Uterus (tissue), 4 donors: Measurements from ENCODE around the gene USH1G. TPM values are rescaled to one million over a fixed set of nuclear protein-coding genes. Genes with fewer than 3 reads are reported as not detected.

Experiments used
- DNase-seq, 2 donors: peaks; one replicate each; pipeline ENCODE4 v3.0.0-alpha.2; 2019 to 2020
- H3K27ac ChIP-seq, 2 donors: fragments of 200-600 bp; sonication (generic); 1 replicate in 1 of 2; 2 replicates in 1 of 2; pipeline ENCODE4 v1.5.1; 2016 to 2018
- H3K27me3 ChIP-seq, 2 donors: fragments of 200-600 bp; sonication (generic); one replicate each; pipeline ENCODE4 v1.5.1; 2018 to 2019; ENCODE audit warnings: control low read depth in 1 of 2
- H3K36me3 ChIP-seq, 2 donors: fragments of 200-600 bp; sonication (generic); one replicate each; pipeline ENCODE4 v1.5.1; 2019; ENCODE audit warnings: control low read depth in 1 of 2
- H3K4me1 ChIP-seq, 2 donors: fragments of 200-600 bp; sonication (generic); one replicate each; pipeline ENCODE4 v1.5.1; 2018 to 2019; ENCODE audit warnings: control low read depth in 1 of 2
- H3K4me3 ChIP-seq, 2 donors: fragments of 200-600 bp; sonication (generic); 1 replicate in 1 of 2; 2 replicates in 1 of 2; pipeline ENCODE4 v1.5.1; 2018 to 2019; ENCODE audit warnings: mild to moderate bottlenecking in 1 of 2
- H3K9me3 ChIP-seq, 2 donors: fragments of 200-600 bp; sonication (generic); one replicate each; pipeline ENCODE4 v1.5.1; 2019; ENCODE audit warnings: control low read depth in 1 of 2
- POLR2A ChIP-seq, 2 donors: fragments of 450-650 bp; IDR thresholded peaks; one replicate each; pipeline ENCODE4 v1.6.1; 2016; ENCODE audit warnings: antibody characterized with exemption in 2 of 2, mild to moderate bottlenecking in 1 of 2, moderate library complexity in 1 of 2
- intact Hi-C: fragments of 100-400 bp; cut with DNase I; formaldehyde crosslinking; loops from one replicate; pipeline ENCODE4 v1.15.1; 2023; ENCODE audit warnings: low total_unique reads
- total RNA-seq, 4 donors: library from RNA; depleted of rRNA in 3 of 4; stranded (reverse); fragments of >200 nt in 3 of 4; gene quantifications; one replicate each; pipeline versions ENCODE4 v1.1.0 to v1.2.4, GENCODE V29; 2014 to 2023
- TF ChIP-seq, protein P1 (sequence below), 4 experiments: fragments of 200-600 bp in 2 of 4; fragments of 450-650 bp in 2 of 4; sonication (generic) in 2 of 4; IDR thresholded peaks; one replicate each; pipeline ENCODE4 v1.5.1; 2016 to 2019; ENCODE audit warnings: antibody characterized with exemption in 4 of 4, mild to moderate bottlenecking in 2 of 4, moderate library complexity in 1 of 4
- donor health status: DM: yes; HTN: yes; CAD: no.

Gene USH1G
- total RNA-seq, 4 donors from 2014 or later = 1.5 to 6.1 TPM; not detected in 2

DNA sequence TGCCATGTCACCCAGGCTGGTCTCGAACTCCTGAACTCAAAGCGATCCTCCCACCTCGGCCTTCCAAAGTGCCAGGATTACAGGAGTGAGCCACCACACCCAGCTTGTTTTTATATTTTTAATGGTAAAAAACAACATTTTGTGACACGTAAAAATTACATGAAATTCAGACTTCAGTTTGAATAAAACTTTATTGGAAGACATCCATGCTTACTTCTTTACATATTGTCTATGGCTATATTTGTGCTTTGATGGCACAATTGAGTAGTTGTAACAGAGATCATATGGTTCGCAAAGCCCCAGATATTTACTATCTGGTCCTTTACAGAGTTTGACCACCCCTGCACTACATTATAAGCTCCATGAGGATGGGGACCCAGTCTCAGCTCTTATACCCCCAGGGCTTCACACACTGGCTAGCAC lies 48.4 kb downstream of the USH1G start:
- peaks cover 3 to 13% of the 10 kb centered on the region in 2 donors for H3K4me1 ChIP-seq
- H3K27me3 ChIP-seq = no peaks in the 10 kb centered on the region
- TF ChIP-seq POLR2A (IDR thresholded peaks at IDR 0.05) = no peak
- TF ChIP-seq, protein P1, sequence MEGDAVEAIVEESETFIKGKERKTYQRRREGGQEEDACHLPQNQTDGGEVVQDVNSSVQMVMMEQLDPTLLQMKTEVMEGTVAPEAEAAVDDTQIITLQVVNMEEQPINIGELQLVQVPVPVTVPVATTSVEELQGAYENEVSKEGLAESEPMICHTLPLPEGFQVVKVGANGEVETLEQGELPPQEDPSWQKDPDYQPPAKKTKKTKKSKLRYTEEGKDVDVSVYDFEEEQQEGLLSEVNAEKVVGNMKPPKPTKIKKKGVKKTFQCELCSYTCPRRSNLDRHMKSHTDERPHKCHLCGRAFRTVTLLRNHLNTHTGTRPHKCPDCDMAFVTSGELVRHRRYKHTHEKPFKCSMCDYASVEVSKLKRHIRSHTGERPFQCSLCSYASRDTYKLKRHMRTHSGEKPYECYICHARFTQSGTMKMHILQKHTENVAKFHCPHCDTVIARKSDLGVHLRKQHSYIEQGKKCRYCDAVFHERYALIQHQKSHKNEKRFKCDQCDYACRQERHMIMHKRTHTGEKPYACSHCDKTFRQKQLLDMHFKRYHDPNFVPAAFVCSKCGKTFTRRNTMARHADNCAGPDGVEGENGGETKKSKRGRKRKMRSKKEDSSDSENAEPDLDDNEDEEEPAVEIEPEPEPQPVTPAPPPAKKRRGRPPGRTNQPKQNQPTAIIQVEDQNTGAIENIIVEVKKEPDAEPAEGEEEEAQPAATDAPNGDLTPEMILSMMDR (IDR thresholded peaks at IDR 0.05) = no peak
- no peak overlapping the region for H3K27ac ChIP-seq
- intact Hi-C loops = no loop called here
- no peaks in the 10 kb centered on the region for H3K36me3 ChIP-seq
- no peak for DNase-seq
- H3K9me3 ChIP-seq = no peaks in the 10 kb centered on the region
- no peak overlapping the region for H3K4me3 ChIP-seq

DNA sequence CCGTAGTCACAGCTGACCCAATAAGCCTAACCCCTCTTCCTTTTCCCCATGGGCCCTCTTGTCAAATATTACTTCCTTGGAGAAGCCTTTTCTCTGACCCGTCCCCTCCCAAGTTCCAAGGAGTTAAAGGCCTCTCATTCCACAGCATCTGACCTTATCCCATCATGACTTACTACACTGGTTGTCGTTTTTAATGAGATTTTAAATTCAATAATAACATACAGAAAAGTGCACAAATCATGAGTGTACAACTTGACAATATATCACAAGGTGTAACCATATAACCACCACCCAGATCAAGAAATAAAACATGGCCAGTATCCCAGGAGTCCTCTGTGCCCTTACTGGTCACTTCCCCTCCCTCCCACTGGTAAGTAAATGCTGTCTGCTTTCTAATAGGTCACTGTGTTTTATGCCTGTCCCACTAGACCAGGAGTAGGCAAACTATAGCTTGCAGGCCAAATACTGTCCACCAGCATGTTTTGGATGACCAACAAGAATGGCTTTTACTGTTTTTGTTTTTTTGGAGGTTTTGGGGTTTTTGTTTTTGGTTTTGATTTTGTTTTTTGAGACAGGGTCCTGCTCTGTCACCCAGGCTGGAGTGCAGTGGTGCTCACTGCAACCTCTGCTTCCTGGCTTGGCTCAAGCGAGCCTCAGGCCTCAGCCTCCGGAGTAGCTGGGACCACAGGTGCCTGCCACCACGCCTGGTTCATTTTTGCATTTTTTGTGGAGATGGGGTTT lies 49.0 kb downstream of the USH1G start:
- DNase-seq = no peak
- Histone ChIP-seq H3K9me3 (no peaks in the 10 kb centered on the region), H3K36me3 (no peaks in the 10 kb centered on the region), H3K27ac (peak overlapping the region; percentile 78 to 93), H3K4me1 (peaks cover 3 to 13% of the 10 kb centered on the region in 2 donors), H3K4me3 (peak overlapping the region; percentile 53 to 69), H3K27me3 (no peaks in the 10 kb centered on the region)
- TF ChIP-seq, protein P1 (IDR thresholded peaks at IDR 0.05) = no peak
- intact Hi-C loops = no loop called here

DNA sequence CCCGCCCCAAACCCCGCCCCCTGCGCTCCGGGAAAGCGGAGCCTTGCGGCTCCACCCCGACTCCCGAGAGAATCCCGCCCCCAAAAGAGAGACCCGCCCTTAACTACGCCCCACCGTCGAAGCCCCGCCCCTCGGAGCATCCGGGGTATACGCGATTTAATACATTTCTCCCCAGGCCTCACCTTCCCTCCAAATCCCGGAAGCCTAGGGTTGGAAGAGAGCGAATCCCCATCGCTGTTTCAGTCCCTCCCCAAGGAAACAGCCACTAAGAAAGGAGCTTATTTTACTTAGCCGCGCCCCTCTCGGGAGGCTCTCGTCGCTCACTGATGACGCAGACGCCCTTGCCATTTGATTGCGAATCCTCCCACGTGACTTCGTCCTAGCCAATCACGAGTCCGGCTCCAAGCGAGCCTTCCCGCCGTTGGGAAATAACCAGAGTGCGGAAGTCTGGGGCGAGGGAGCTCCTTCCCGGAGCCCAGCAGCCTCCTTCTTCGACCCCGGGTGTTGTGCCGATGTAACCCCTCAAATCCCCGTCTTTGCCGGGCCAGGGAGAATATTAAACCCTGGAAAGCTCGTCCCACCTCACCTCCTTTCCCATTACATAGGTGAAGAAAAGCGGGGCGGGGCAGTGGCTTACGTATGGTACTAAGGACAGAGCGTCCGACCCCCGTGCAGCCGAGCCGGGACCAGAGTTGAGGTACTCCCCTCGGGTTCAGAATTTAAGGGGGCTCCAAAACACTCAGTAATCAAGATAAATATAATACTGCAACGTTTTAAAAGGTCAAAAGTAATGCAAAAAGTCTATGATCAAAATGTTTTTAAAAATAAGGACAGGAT lies 49.8 kb downstream of the USH1G start:
- H3K36me3 ChIP-seq = no peaks in the 10 kb centered on the region
- TF ChIP-seq POLR2A (IDR thresholded peaks at IDR 0.05) = peak; percentile 88 to 94
- TF ChIP-seq, protein P1 (IDR thresholded peaks at IDR 0.05) = peak in 1 of 4 experiments; percentile 42
- peaks cover 3 to 13% of the 10 kb centered on the region in 2 donors for H3K4me1 ChIP-seq
- H3K4me3 ChIP-seq = peak overlapping the region; percentile 65 to 69
- no peaks in the 10 kb centered on the region for H3K27me3 ChIP-seq
- no peaks in the 10 kb centered on the region for H3K9me3 ChIP-seq
- peak overlapping the region; percentile 78 to 93 for H3K27ac ChIP-seq
- peak; percentile 100 for DNase-seq
- intact Hi-C loops = no loop called here

DNA sequence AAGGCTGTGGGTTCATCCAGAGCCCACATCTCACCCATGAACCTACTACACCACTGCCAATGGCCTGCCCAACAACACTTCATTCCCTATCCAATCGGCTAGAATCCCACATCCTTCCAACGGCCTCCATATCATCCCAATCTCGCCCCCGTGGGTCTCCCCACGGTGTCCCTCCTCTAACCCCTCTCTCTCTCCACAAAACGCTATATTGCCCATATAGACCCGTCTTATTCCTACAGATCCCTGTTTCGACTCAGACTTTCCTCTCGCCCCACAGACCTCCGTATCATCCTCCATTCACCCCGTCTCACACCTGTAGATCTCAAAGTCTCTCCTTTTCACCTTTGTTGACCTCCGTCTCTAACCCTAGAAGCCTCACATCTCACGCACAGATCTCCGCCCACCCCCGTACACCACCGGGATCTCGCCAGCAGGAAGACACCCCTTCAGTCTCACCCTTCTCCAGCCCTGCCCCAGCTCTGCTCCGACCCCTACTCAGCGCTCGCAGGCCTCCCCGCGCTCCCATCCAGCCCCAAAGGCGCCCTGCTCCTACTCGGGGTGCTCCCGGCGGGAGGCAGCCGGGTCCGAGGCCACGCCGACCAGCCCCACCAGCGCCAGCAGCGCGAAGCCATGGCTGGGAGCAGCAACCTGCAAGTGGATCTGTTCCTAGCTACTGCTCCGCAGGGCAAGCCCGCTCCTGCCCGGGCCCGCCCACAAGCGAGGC lies 50.6 kb downstream of the USH1G start, which contains the start of gene FDXR:
FDXR (minus strand) TSS at position 682 of the 724 bp plus-strand sequence; CDS start at position 632, 50 bp downstream.
- intact Hi-C loops = no loop called here
- Histone ChIP-seq H3K36me3 (no peaks in the 10 kb centered on the region), H3K4me1 (peaks cover 3 to 13% of the 10 kb centered on the region in 2 donors), H3K9me3 (no peaks in the 10 kb centered on the region), H3K4me3 (peak within 1 kb of the TSS; percentile 65 to 69), H3K27ac (peak within 1 kb of the TSS; percentile 78 to 93), H3K27me3 (no peaks in the 10 kb centered on the region)
- TF ChIP-seq POLR2A (IDR thresholded peaks at IDR 0.05) = peak; percentile 59 to 74
- TF ChIP-seq, protein P1 (IDR thresholded peaks at IDR 0.05) = no peak
- no peak for DNase-seq
